Tibial nerve (tissue), 4 donors: ENCODE data around the gene CHMP1A. TPM values are rescaled to one million over a fixed set of nuclear protein-coding genes. Genes with fewer than 3 reads are reported as not detected.
"Not testable (repeated sequence)": the region's sequence is repeated elsewhere in the genome, so short reads cannot be mapped to it uniquely, and the experiment has no call there.

Experiments
- DNase-seq, 2 donors: peaks; one replicate each; pipeline ENCODE4 v3.0.0-alpha.2; 2019; ENCODE audit warnings: low spot score in 2 of 2
- H3K27ac ChIP-seq, 4 donors: fragments of 200-600 bp; sonication (generic) in 3 of 4; one replicate each; pipeline ENCODE4 v1.5.1; 2017 to 2019; ENCODE audit warnings: mild to moderate bottlenecking in 1 of 4
- H3K27me3 ChIP-seq, 2 donors: fragments of 200-600 bp; sonication (generic) in 1 of 2; one replicate each; pipeline versions ENCODE4 v1.5.1 to v1.6.0; 2017 to 2019
- H3K36me3 ChIP-seq, 3 donors: fragments of 200-600 bp; sonication (generic); one replicate each; pipeline ENCODE4 v1.5.1; 2018 to 2019
- H3K4me1 ChIP-seq, 4 donors: fragments of 200-600 bp; sonication (generic) in 3 of 4; one replicate each; pipeline ENCODE4 v1.5.1; 2017 to 2019
- H3K4me3 ChIP-seq, 4 donors: fragments of 200-600 bp; sonication (generic) in 3 of 4; one replicate each; pipeline ENCODE4 v1.5.1; 2017 to 2019; ENCODE audit warnings: mild to moderate bottlenecking in 1 of 4, moderate library complexity in 1 of 4
- H3K9me3 ChIP-seq, 4 donors: fragments of 200-600 bp; sonication (generic) in 3 of 4; one replicate each; pipeline ENCODE4 v1.5.1; 2017 to 2019
- CTCF ChIP-seq, 5 experiments: fragments of 200-600 bp in 3 of 5; fragments of 450-650 bp in 2 of 5; sonication (generic) in 3 of 5; IDR thresholded peaks; one replicate each; pipeline ENCODE4 v1.5.1; 2016 to 2019; ENCODE audit warnings: antibody characterized with exemption in 5 of 5, mild to moderate bottlenecking in 3 of 5, moderate library complexity in 2 of 5
- EP300 ChIP-seq, 2 donors: sonication (generic); formaldehyde crosslinking; IDR thresholded peaks; one replicate each; pipeline ENCODE4 v1.6.1; 2017; ENCODE audit warnings: antibody characterized with exemption in 2 of 2, mild to moderate bottlenecking in 1 of 2
- POLR2A ChIP-seq, 2 donors: fragments of 450-650 bp; IDR thresholded peaks; one replicate each; pipeline ENCODE4 v1.6.1; 2017; ENCODE audit warnings: antibody characterized with exemption in 2 of 2, mild to moderate bottlenecking in 2 of 2, moderate library complexity in 2 of 2
- WGBS, 2 donors: methylation state at CpG; one replicate each; pipeline ENCODE4 v1.1.5; 2018; 5-methylcytosine and 5-hydroxymethylcytosine counted together
- total RNA-seq, 4 donors: library from RNA; depleted of rRNA; stranded (reverse); fragments of >200 nt; gene quantifications; one replicate each; pipeline ENCODE4 v1.1.0, GENCODE V29; 2016

Gene CHMP1A
- total RNA-seq, 4 donors from 2014 or later = 90.0 to 109 (median 92.7) TPM

DNA sequence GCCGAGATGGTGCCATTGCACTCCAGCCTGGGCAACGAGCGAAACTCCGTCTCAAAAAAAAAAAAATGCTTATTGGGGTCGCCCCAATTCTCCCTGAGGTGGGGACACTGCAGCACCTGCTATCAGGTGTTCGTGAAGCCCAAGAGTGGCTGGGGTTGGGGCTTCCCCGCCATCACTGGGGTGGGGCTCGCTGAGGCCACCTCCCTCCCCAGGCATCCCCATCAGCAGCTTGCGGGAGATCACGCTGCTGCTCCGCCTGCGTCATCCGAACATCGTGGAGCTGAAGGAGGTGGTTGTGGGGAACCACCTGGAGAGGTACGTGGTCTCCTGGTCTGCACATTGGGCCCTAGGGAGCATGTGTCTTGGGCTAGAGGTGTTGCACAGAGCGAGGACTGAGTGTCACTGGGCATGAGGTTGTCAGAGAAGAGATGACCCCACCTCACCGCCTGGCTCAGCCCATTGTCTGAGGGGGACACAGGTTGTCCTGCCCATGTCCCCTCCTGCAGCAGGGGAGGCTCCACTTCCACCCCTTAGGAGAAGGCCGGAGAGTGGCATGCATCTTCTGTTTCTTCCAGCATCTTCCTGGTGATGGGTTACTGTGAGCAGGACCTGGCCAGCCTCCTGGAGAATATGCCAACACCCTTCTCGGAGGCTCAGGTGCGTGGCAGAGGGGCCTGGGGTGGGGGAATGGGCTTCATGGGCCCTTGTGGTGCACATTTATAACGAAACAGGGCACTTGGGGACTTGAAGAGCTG lies 33.9 kb upstream of the CHMP1A start:
- Histone ChIP-seq H3K9me3 (no peaks in the 10 kb centered on the region), H3K27ac (no peak overlapping the region), H3K36me3 (peaks cover 2 to 64% (median 6%) of the 10 kb centered on the region in 3 donors), H3K4me3 (no peak overlapping the region), H3K4me1 (peaks cover 0 to 10% (median 4%) of the 10 kb centered on the region in 4 donors), H3K27me3 (no peaks in the 10 kb centered on the region)
- no peak for TF ChIP-seq POLR2A (IDR thresholded peaks at IDR 0.05)
- TF ChIP-seq CTCF (IDR thresholded peaks at IDR 0.05) = no peak
- TF ChIP-seq EP300 (IDR thresholded peaks at IDR 0.05) = no peak
- WGBS, 2 donors = 92 to 94% methylated on average over 21 of the region's 21 CpGs
- no peak for DNase-seq

DNA sequence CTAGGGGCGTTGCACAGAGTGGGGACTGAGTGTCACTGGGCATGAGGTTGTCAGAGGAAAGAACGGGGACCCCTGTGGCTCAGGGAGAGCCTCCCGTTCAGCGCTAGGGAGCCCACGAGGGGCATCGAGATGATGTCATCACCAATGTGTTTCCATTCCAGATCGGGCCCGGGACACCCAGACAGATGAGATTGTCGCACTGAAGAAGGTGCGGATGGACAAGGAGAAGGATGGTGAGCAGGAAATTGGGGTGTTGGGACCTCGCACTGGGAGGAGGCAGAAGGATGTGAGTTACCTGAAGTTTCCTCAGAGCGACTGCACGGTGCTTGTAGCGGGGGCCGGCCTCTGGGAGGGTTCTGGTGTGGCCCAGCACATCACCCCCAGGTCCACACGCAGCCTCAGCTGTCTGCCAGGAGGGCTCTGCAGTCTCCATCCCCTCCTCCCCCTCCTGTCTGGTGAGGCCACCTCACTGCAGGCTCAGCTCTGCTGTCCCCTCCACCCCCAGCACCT lies 32.9 kb upstream of the CHMP1A start:
- peaks cover 2 to 54% (median 6%) of the 10 kb centered on the region in 3 donors for H3K36me3 ChIP-seq
- 87 to 90% methylated on average over 15 to 16 of the region's 16 CpGs for WGBS, 2 donors
- no peak for DNase-seq
- no peak for TF ChIP-seq EP300 (IDR thresholded peaks at IDR 0.05)
- TF ChIP-seq CTCF (IDR thresholded peaks at IDR 0.05) = no peak
- no peak for TF ChIP-seq POLR2A (IDR thresholded peaks at IDR 0.05)
- no peaks in the 10 kb centered on the region for H3K27me3 ChIP-seq
- H3K9me3 ChIP-seq = no peaks in the 10 kb centered on the region
- H3K4me3 ChIP-seq = no peak overlapping the region
- peaks cover 0 to 15% (median 4%) of the 10 kb centered on the region in 4 donors for H3K4me1 ChIP-seq
- H3K27ac ChIP-seq = no peak overlapping the region

DNA sequence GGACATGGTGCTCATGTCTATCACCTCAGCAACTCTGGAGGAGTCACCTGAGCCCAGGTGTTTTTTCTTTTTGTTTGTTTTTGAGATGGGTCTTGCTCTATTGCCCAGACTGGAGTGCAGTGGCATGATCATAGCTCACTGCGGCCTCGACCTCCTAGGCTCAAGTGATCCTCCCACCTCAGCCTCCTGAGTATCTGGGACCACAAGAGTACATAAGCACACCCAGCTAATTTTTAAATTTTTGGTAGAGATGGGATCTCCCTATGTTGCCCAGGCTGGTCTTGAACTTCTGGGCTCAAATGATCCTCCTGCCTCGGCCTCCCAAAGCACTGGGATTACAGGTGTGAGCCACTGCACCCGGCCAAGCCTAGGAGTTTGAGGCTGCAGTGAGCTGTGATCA lies 32.1 kb upstream of the CHMP1A start:
- H3K27me3 ChIP-seq, H3K27ac ChIP-seq, H3K9me3 ChIP-seq, DNase-seq, H3K4me3 ChIP-seq: not testable (repeated sequence)
- Histone ChIP-seq H3K36me3 (peaks cover 2 to 51% (median 6%) of the 10 kb centered on the region in 3 donors), H3K4me1 (peaks cover 0 to 15% (median 4%) of the 10 kb centered on the region in 4 donors)
- 72 to 99% methylated on average over 4 of the region's 4 CpGs for WGBS, 2 donors

- DNase-seq = no peak
- H3K36me3 ChIP-seq = peaks cover 2 to 49% (median 6%) of the 10 kb centered on the region in 3 donors
- H3K4me1 ChIP-seq = peaks cover 0 to 15% (median 4%) of the 10 kb centered on the region in 4 donors
- WGBS, 2 donors = 92 to 95% methylated on average over 13 of the region's 13 CpGs
- no peak overlapping the region for H3K27ac ChIP-seq
- no peak for TF ChIP-seq EP300 (IDR thresholded peaks at IDR 0.05)
- TF ChIP-seq CTCF (IDR thresholded peaks at IDR 0.05) = no peak
- TF ChIP-seq POLR2A (IDR thresholded peaks at IDR 0.05) = no peak
- H3K27me3 ChIP-seq = no peaks in the 10 kb centered on the region
- H3K9me3 ChIP-seq = no peaks in the 10 kb centered on the region
- H3K4me3 ChIP-seq = no peak overlapping the region
Observed at GRCh38 chr16:89689142-89689541, 31.6 kb upstream of the CHMP1A start.

DNA sequence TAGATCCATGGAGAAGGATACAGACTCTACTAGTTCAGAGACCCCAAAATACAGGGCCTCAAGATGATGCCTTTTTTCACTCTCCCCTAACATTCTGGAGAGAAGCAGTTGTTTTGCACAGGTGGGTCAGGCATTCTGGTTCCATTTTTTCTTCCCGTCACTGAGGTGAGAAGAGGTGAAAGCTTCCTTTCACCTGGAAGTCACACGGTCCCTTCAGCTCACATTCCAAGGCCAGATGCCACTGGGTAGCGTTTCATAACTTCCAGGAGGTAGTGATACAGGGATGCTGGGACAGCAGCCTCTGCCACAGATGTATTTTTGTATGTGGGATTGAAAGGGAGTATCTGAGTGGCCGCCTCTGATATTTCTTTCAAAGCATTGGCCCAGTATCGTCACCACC lies 30.9 kb upstream of the CHMP1A start:
- Histone ChIP-seq H3K4me1 (peaks cover 0 to 15% (median 4%) of the 10 kb centered on the region in 4 donors), H3K9me3 (no peaks in the 10 kb centered on the region), H3K27me3 (no peaks in the 10 kb centered on the region), H3K36me3 (peaks cover 2 to 41% (median 5%) of the 10 kb centered on the region in 3 donors), H3K27ac (no peak overlapping the region), H3K4me3 (no peak overlapping the region)
- DNase-seq = no peak
- WGBS, 2 donors = 90 to 91% methylated on average over 5 of the region's 5 CpGs
- no peak for TF ChIP-seq CTCF (IDR thresholded peaks at IDR 0.05)
- no peak for TF ChIP-seq POLR2A (IDR thresholded peaks at IDR 0.05)
- TF ChIP-seq EP300 (IDR thresholded peaks at IDR 0.05) = no peak
